Stimulated activated effector memory CD8-positive, alpha-beta T cell treated with anti-CD3 and anti-CD28 coated beads, Interleukin-12 subunit alpha, Interleukin-12 subunit beta, amount 100 ng/mL, for 72 hours (primary cell): Measurements from ENCODE around the gene RAD54L2.

ENCODE experiments used
- ATAC-seq: fragments of 150-1000 bp; cut with Tn5 transposase; 2 replicates; pipeline ENCODE4 v1.10.0; 2021
- DNase-seq, 2 donors: peaks; one replicate each; pipeline ENCODE4 v3.0.0; 2021 to 2022; ENCODE audit warnings: low spot score in 2 of 2
- H3K27ac Mint-ChIP-seq: one replicate; pipeline ENCODE4 v1.8.0; 2022; ENCODE audit warnings: mild to moderate bottlenecking, mixed read lengths
- H3K36me3 Mint-ChIP-seq: one replicate; pipeline ENCODE4 v1.8.0; 2022; ENCODE audit warnings: mild to moderate bottlenecking, mixed read lengths
- H3K4me1 Mint-ChIP-seq: one replicate; pipeline ENCODE4 v1.8.0; 2022; ENCODE audit warnings: mixed read lengths
- H3K4me3 Mint-ChIP-seq: one replicate; pipeline ENCODE4 v1.8.0; 2022; ENCODE audit warnings: mild to moderate bottlenecking, mixed read lengths
- H3K9me3 Mint-ChIP-seq: one replicate; pipeline ENCODE4 v1.8.0; 2022; ENCODE audit warnings: mixed read lengths

Gene RAD54L2

GRCh38 chr3:51568036-51568435 is 29.5 kb downstream of the RAD54L2 start:
- no peak overlapping the region for H3K4me3 Mint-ChIP-seq
- ATAC-seq: no peak
- no peak overlapping the region for H3K27ac Mint-ChIP-seq
- DNase-seq: no peak
- no peaks in the 10 kb centered on the region for H3K4me1 Mint-ChIP-seq
- no peaks in the 10 kb centered on the region for H3K9me3 Mint-ChIP-seq
- peaks cover 48% of the 10 kb centered on the region for H3K36me3 Mint-ChIP-seq

- H3K9me3 Mint-ChIP-seq: no peaks in the 10 kb centered on the region
- H3K27ac Mint-ChIP-seq: no peak overlapping the region
Observed at GRCh38 chr3:51568996-51569395, 30.5 kb downstream of the RAD54L2 start.

GRCh38 chr3:51578238-51578637 is 39.7 kb downstream of the RAD54L2 start:
- H3K4me1 Mint-ChIP-seq: peaks cover 22% of the 10 kb centered on the region
- DNase-seq (no peak), ATAC-seq (no peak)
- H3K36me3 Mint-ChIP-seq: peaks cover 16% of the 10 kb centered on the region
- no peak overlapping the region for H3K4me3 Mint-ChIP-seq
- peak overlapping the region; percentile 73 for H3K27ac Mint-ChIP-seq
- no peaks in the 10 kb centered on the region for H3K9me3 Mint-ChIP-seq

More at GRCh38 chr3:51568996-51569395, 30.5 kb downstream of the RAD54L2 start:
- peaks cover 51% of the 10 kb centered on the region for H3K36me3 Mint-ChIP-seq
- DNase-seq: no peak
- H3K4me3 Mint-ChIP-seq: no peak overlapping the region
- no peaks in the 10 kb centered on the region for H3K4me1 Mint-ChIP-seq
- ATAC-seq: no peak

GRCh38 chr3:51580418-51580817 is 41.9 kb downstream of the RAD54L2 start:
- peaks cover 22% of the 10 kb centered on the region for H3K4me1 Mint-ChIP-seq
- H3K36me3 Mint-ChIP-seq: peaks cover 30% of the 10 kb centered on the region
- H3K4me3 Mint-ChIP-seq: no peak overlapping the region
- H3K9me3 Mint-ChIP-seq: no peaks in the 10 kb centered on the region
- ATAC-seq (no peak), DNase-seq (no peak)
- H3K27ac Mint-ChIP-seq: no peak overlapping the region

GRCh38 chr3:51581524-51581923 is 43.0 kb downstream of the RAD54L2 start:
- peaks cover 18% of the 10 kb centered on the region for H3K4me1 Mint-ChIP-seq
- no peak for ATAC-seq
- H3K36me3 Mint-ChIP-seq: peaks cover 30% of the 10 kb centered on the region
- no peak for DNase-seq
- no peak overlapping the region for H3K4me3 Mint-ChIP-seq
- no peaks in the 10 kb centered on the region for H3K9me3 Mint-ChIP-seq
- no peak overlapping the region for H3K27ac Mint-ChIP-seq

GRCh38 chr3:51585197-51585596 is 46.7 kb downstream of the RAD54L2 start:
- no peaks in the 10 kb centered on the region for H3K9me3 Mint-ChIP-seq
- ATAC-seq (no peak), DNase-seq (no peak)
- no peak overlapping the region for H3K4me3 Mint-ChIP-seq
- peaks cover 33% of the 10 kb centered on the region for H3K36me3 Mint-ChIP-seq
- H3K4me1 Mint-ChIP-seq: peaks cover 6% of the 10 kb centered on the region
- no peak overlapping the region for H3K27ac Mint-ChIP-seq

- ATAC-seq (no peak), DNase-seq (no peak)
- Mint-ChIP-seq H3K4me1 (peaks cover 6% of the 10 kb centered on the region), H3K36me3 (peaks cover 39% of the 10 kb centered on the region), H3K9me3 (no peaks in the 10 kb centered on the region), H3K27ac (no peak overlapping the region), H3K4me3 (no peak overlapping the region)
Observed at GRCh38 chr3:51585871-51586270, 47.4 kb downstream of the RAD54L2 start.
